HEK293T (cell line): ENCODE results near the gene ADAMTS3.

Source experiments
- CTCF ChIA-PET: fragments of 350-600 bp; formaldehyde crosslinking; extraction: SDS; loops from one replicate; lab custom pipeline; 2021; ENCODE audit warnings: antibody characterized with exemption, inconsistent platforms; lab: Yijun Ruan, JAX
- POLR2A ChIA-PET: fragments of 350-600 bp; formaldehyde crosslinking; extraction: SDS; loops from one replicate; lab custom pipeline; 2020; ENCODE audit warnings: antibody characterized with exemption, inconsistent platforms; lab: Yijun Ruan, JAX
- DNase-seq: peaks from one replicate; pipeline ENCODE4 v3.0.0; 2012; ENCODE audit warnings: mixed read lengths; ENCODE audit errors: extremely low spot score
- ARNT ChIP-seq: fragments of 450-650 bp; IDR thresholded peaks from 2 replicates; pipeline ENCODE4 v1.6.1; 2017; ENCODE audit warnings: mild to moderate bottlenecking
- BHLHE40 ChIP-seq: fragments of 450-650 bp; IDR thresholded peaks from 2 replicates; pipeline ENCODE4 v1.6.1; 2016; ENCODE audit warnings: mild to moderate bottlenecking, moderate library complexity, borderline replicate concordance
- CTBP1 ChIP-seq: fragments of 450-650 bp; IDR thresholded peaks from 2 replicates; pipeline ENCODE4 v1.6.1; 2016; ENCODE audit warnings: borderline replicate concordance
- ELF4 ChIP-seq: fragments of 450-650 bp; IDR thresholded peaks from 2 replicates; pipeline ENCODE4 v1.6.1; 2017; ENCODE audit warnings: antibody characterized with exemption
- FOXA1 ChIP-seq: fragments of 450-650 bp; IDR thresholded peaks from 2 replicates; pipeline ENCODE4 v1.6.1; 2016; ENCODE audit warnings: mild to moderate bottlenecking
- FOXK2 ChIP-seq: fragments of 450-650 bp; IDR thresholded peaks from 2 replicates; pipeline ENCODE4 v1.6.1; 2016; ENCODE audit warnings: mild to moderate bottlenecking
- FOXM1 ChIP-seq: fragments of 450-650 bp; IDR thresholded peaks from 2 replicates; pipeline ENCODE4 v1.6.1; 2017; ENCODE audit warnings: mild to moderate bottlenecking, borderline replicate concordance
- HDGF ChIP-seq: fragments of 450-650 bp; IDR thresholded peaks from 2 replicates; pipeline ENCODE4 v1.6.1; 2017; ENCODE audit warnings: antibody characterized with exemption, borderline replicate concordance
- L3MBTL2 ChIP-seq: fragments of 450-650 bp; conservative IDR thresholded peaks from 2 replicates; pipeline ENCODE4 v1.6.1; 2016; ENCODE audit warnings: mild to moderate bottlenecking
- LEF1 ChIP-seq: fragments of 450-650 bp; IDR thresholded peaks from 2 replicates; pipeline ENCODE4 v1.6.1; 2017; ENCODE audit warnings: mild to moderate bottlenecking, borderline replicate concordance
- NFRKB ChIP-seq: fragments of 450-650 bp; IDR thresholded peaks from 2 replicates; pipeline ENCODE4 v1.6.1; 2016; ENCODE audit warnings: mild to moderate bottlenecking, moderate library complexity
- SP1 ChIP-seq: fragments of 450-650 bp; IDR thresholded peaks from 2 replicates; pipeline ENCODE4 v1.6.1; 2017
- SUZ12 ChIP-seq: fragments of 450-650 bp; IDR thresholded peaks from 2 replicates; pipeline ENCODE4 v1.6.1; 2016; ENCODE audit warnings: mild to moderate bottlenecking
- TARDBP ChIP-seq: fragments of 450-650 bp; IDR thresholded peaks from 2 replicates; pipeline ENCODE4 v1.6.1; 2016
- ZNF384 ChIP-seq: fragments of 450-650 bp; IDR thresholded peaks from 2 replicates; pipeline ENCODE4 v1.6.1; 2016
- TF ChIP-seq, protein P1 (sequence below): fragments of 450-650 bp; IDR thresholded peaks from 2 replicates; pipeline ENCODE4 v1.6.1; 2016

Gene ADAMTS3

DNA sequence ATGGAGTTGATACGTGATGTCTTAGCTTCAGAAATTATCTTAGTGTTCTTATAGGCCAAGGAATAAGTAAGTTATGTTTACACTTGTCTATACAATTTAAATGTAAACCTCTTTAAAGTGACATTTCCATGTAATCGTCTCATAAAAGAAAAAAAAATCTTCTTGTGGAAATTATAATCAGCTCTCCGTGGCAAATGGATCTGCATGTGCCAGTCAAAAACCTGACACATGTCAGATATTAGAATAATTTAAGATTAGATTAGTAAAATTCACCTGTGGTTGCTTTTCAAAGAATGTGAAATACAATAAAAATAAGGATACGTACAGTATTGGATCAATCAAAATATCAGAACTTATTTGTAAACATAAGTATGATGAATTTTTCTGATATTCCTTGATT is 263.9 kb downstream of the ADAMTS3 start:
- no peak for DNase-seq
- TF ChIP-seq NFRKB = no peak
- TF ChIP-seq ARNT = no peak
- no peak for TF ChIP-seq FOXA1
- no peak for TF ChIP-seq CTBP1
- TF ChIP-seq HDGF = no peak
- no peak for TF ChIP-seq SP1
- no peak for TF ChIP-seq ZNF384
- no peak for TF ChIP-seq FOXK2
- TF ChIP-seq, protein P1, sequence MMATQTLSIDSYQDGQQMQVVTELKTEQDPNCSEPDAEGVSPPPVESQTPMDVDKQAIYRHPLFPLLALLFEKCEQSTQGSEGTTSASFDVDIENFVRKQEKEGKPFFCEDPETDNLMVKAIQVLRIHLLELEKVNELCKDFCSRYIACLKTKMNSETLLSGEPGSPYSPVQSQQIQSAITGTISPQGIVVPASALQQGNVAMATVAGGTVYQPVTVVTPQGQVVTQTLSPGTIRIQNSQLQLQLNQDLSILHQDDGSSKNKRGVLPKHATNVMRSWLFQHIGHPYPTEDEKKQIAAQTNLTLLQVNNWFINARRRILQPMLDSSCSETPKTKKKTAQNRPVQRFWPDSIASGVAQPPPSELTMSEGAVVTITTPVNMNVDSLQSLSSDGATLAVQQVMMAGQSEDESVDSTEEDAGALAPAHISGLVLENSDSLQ = no peak
- TF ChIP-seq LEF1 = no peak
- no peak for TF ChIP-seq FOXM1
- no peak for TF ChIP-seq TARDBP
- TF ChIP-seq SUZ12 = no peak
- no peak for TF ChIP-seq L3MBTL2
- TF ChIP-seq BHLHE40 = no peak
- no peak for TF ChIP-seq ELF4
- CTCF ChIA-PET = no interaction called here
- POLR2A ChIA-PET = no interaction called here

DNA sequence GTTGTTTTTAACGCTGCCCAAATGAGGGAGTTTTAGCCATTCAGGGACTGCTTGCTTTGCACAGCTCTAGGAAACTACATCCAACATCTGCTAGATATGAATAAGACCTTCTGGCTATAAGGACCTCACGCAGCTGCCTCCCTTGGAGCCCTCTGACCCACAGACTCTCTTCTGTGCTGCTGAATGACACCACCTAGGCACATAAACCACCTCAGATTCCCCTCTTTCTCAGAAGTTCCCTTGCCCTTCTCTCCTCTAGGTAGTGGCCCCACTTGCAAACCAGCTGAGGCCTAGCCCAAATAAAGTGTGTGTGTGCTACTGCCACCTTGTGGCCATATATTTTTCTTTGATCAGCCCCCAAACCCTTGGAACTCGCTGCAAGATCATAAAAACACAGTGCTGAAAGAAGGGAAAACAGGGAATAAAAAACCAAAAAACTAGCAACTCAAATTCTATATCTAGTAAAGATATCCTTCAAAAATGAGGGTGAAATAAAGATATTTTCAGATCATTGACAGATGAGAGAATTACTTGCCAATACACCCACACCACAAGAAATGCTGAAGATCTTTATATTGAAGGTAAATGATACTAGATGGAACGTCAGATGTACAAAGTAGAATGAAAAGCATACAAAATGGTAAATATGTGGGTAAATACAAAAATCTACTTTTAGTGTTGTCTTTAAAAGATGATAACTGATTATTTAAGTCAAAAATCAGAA is 265.9 kb downstream of the ADAMTS3 start:
- TF ChIP-seq LEF1 (no peak), ARNT (no peak), SUZ12 (no peak), HDGF (no peak), FOXM1 (no peak), CTBP1 (no peak), TARDBP (no peak), L3MBTL2 (no peak), FOXK2 (no peak), ELF4 (no peak), BHLHE40 (no peak), SP1 (no peak), FOXA1 (no peak), NFRKB (no peak), ZNF384 (no peak)
- TF ChIP-seq, protein P1 = no peak
- CTCF ChIA-PET = interaction anchor here (0.7 to 1.2 kb wide), 8 partner anchors 17 to 1666 kb away, joined by 3 to 4 read pairs (median 3); no protein-coding TSS in a partner anchor
- POLR2A ChIA-PET = no interaction called here
- DNase-seq = peak; percentile 53

DNA sequence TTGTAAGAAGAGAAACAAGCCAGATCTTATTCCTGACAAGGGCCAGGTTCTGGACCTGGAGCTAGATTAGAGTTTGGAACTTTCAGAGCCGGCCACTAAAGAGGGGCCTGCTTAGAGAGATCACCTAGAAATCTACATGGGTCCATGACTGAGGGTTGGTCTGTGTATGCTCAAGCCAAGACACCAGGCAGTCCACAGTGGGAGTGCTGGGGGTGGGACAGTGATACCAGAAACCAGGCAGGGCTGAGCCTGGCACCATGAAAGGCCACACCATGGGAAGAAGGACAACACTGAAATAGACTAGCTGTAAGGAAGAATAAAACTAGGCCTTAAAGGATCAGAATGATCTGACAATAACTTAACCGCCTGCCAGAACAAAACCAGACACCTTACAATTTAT is 267.3 kb downstream of the ADAMTS3 start:
- DNase-seq = no peak
- CTCF ChIA-PET = interaction anchor here (0.7 kb wide), 1 partner anchor 1618 kb away, joined by 3 read pairs; no protein-coding TSS in a partner anchor
- POLR2A ChIA-PET = no interaction called here
- TF ChIP-seq SUZ12 (no peak), CTBP1 (no peak), L3MBTL2 (no peak), LEF1 (no peak), BHLHE40 (no peak), FOXK2 (no peak), NFRKB (no peak), FOXA1 (no peak), ARNT (no peak), TARDBP (no peak), ZNF384 (no peak), FOXM1 (no peak), SP1 (no peak), ELF4 (no peak), HDGF (no peak)
- TF ChIP-seq, protein P1 = no peak

DNA sequence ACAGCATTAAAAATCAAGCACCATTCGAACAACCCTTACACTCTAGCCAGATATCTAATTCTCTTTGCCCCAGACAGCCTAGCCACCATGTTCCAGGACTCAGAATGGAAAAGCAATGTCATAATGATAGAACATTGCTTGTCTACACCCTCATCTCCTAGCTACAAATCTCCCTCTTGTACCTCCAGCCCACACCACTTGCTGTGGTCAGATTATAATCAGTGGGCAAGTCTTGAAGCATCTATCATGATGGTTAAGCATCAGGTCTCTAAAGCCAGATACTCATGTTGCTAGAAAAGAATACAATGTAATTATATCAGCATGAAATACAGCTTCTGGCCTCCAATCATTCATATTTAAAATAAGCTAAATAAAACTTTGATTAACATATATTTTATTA is 268.9 kb downstream of the ADAMTS3 start:
- no peak for DNase-seq
- TF ChIP-seq TARDBP (no peak), ELF4 (no peak), SP1 (no peak), ZNF384 (no peak), FOXM1 (no peak), LEF1 (no peak), HDGF (no peak), BHLHE40 (no peak), FOXK2 (no peak), FOXA1 (no peak), ARNT (no peak), L3MBTL2 (no peak), CTBP1 (no peak), NFRKB (no peak), SUZ12 (no peak)
- TF ChIP-seq, protein P1 = no peak
- POLR2A ChIA-PET = no interaction called here
- CTCF ChIA-PET = no interaction called here

DNA sequence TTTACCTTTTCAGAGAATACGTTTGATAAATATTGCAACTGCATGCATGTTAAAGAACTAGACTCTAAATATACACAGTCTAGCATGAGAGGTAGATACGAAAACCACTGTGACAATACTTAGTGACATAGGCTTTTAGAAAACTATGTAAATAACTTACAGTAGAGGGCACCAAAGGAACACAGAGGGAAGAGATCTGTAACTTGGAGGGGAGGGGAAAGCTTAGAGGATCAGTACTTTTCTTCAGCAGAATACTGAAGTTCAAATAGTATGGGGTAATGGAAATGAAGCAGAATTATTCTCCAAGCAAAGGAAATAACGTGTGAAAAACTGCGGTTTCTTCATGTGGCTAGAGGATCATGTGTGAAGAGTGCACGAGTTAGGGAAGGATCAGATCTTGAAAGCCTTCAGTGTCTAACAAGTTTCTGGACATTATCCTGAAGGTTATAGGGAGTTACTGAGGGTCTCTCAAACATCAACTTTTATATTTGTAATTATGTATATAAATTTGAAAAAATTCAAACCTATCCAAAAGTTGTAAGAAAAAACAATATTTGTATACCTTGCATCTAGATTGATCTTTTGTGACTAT is 273.0 kb downstream of the ADAMTS3 start:
- CTCF ChIA-PET = interaction anchor here (0.5 to 0.7 kb wide), 4 partner anchors 56 to 524 kb away, joined by 3 to 4 read pairs (median 4); no protein-coding TSS in a partner anchor
- POLR2A ChIA-PET = no interaction called here
- no peak for TF ChIP-seq ARNT
- TF ChIP-seq SUZ12 = no peak
- no peak for TF ChIP-seq FOXK2
- no peak for TF ChIP-seq L3MBTL2
- no peak for TF ChIP-seq BHLHE40
- TF ChIP-seq FOXA1 = no peak
- TF ChIP-seq HDGF = no peak
- TF ChIP-seq, protein P1 = no peak
- TF ChIP-seq FOXM1 = no peak
- no peak for TF ChIP-seq CTBP1
- TF ChIP-seq NFRKB = no peak
- TF ChIP-seq ZNF384 = no peak
- TF ChIP-seq SP1 = no peak
- no peak for TF ChIP-seq LEF1
- TF ChIP-seq ELF4 = no peak
- TF ChIP-seq TARDBP = no peak
- peak; percentile 42 for DNase-seq
